ENCODE measurements around the gene SAP30BP. TPM values are rescaled to one million over a fixed set of nuclear protein-coding genes. Genes with fewer than 3 reads are reported as not detected.
A peak's percentile ranks its signal among the peaks of the same experiment; 100 is the strongest.

The SAP30BP gene
- total RNA-seq, 1 experiment from 2014 or later: 96.4 TPM

- no peak overlapping the region for H3K27ac Mint-ChIP-seq (ENCODE audit: unreplicated experiment)
- H3K9me3 Mint-ChIP-seq (ENCODE audit: low read depth, unreplicated experiment): no peaks in the 10 kb centered on the region
- CTCF ChIA-PET: interaction anchor here (0.9 kb wide), 1 partner anchor 8 kb away, joined by 3 read pairs; no protein-coding TSS in a partner anchor
- no peak overlapping the region for H3K4me3 Mint-ChIP-seq (ENCODE audit: low read depth, unreplicated experiment)
- BruUV-seq (replicated peaks): no TSS peak
- intact Hi-C loops (cut with micrococcal nuclease; ENCODE audit: unreplicated experiment): no loop called here
- DNase-seq: peak; percentile 37
- TF ChIP-seq, protein P1, sequence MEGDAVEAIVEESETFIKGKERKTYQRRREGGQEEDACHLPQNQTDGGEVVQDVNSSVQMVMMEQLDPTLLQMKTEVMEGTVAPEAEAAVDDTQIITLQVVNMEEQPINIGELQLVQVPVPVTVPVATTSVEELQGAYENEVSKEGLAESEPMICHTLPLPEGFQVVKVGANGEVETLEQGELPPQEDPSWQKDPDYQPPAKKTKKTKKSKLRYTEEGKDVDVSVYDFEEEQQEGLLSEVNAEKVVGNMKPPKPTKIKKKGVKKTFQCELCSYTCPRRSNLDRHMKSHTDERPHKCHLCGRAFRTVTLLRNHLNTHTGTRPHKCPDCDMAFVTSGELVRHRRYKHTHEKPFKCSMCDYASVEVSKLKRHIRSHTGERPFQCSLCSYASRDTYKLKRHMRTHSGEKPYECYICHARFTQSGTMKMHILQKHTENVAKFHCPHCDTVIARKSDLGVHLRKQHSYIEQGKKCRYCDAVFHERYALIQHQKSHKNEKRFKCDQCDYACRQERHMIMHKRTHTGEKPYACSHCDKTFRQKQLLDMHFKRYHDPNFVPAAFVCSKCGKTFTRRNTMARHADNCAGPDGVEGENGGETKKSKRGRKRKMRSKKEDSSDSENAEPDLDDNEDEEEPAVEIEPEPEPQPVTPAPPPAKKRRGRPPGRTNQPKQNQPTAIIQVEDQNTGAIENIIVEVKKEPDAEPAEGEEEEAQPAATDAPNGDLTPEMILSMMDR (IDR thresholded peaks at IDR 0.05; ENCODE audit: unreplicated experiment): no peak
- H3K4me1 Mint-ChIP-seq (ENCODE audit: low read depth, unreplicated experiment): peaks cover 59% of the 10 kb centered on the region
- H3K36me3 Mint-ChIP-seq (ENCODE audit: insufficient read depth, unreplicated experiment): peaks cover 68% of the 10 kb centered on the region
- H3K27me3 Mint-ChIP-seq (ENCODE audit: unreplicated experiment): no peaks in the 10 kb centered on the region
These were observed 31.5 kb downstream of the SAP30BP start for GRCh38 chr17:75698659-75699058.

DNA sequence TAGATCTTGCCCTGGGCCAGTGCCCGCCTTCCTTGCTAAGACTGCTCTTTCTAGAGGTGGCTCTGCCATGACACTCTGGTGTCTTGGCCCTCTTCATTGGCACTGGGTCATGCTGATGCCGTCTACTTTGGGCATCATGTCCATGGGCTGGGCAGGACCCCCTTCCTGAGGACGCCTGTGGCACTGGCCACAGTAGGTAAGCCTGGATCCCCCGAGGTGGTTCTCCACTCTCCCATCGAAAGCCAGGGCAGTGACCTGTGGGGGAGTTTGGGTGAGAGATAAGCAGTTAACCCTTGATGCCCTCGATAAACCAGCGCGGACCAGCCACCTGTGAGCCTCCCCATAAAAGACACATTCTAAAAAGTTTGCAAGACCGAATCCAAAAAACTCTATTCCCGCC lies 34.1 kb downstream of the SAP30BP start:
- CTCF ChIA-PET: no interaction called here
- Mint-ChIP-seq H3K36me3 (ENCODE audit: insufficient read depth, unreplicated experiment) (peaks cover 69% of the 10 kb centered on the region), H3K27ac (ENCODE audit: unreplicated experiment) (peak overlapping the region; percentile 77)

GRCh38 chr17:75703191-75703590 lies 36.1 kb downstream of the SAP30BP start:
- DNase-seq: no peak
- no peaks in the 10 kb centered on the region for H3K9me3 Mint-ChIP-seq (ENCODE audit: low read depth, unreplicated experiment)
- H3K4me1 Mint-ChIP-seq (ENCODE audit: low read depth, unreplicated experiment): peaks cover 52% of the 10 kb centered on the region
- no peaks in the 10 kb centered on the region for H3K27me3 Mint-ChIP-seq (ENCODE audit: unreplicated experiment)
- CTCF ChIA-PET: no interaction called here
- no peak overlapping the region for H3K27ac Mint-ChIP-seq (ENCODE audit: unreplicated experiment)
- peaks cover 66% of the 10 kb centered on the region for H3K36me3 Mint-ChIP-seq (ENCODE audit: insufficient read depth, unreplicated experiment)
- no peak overlapping the region for H3K4me3 Mint-ChIP-seq (ENCODE audit: low read depth, unreplicated experiment)
- TF ChIP-seq, protein P1 (IDR thresholded peaks at IDR 0.05; ENCODE audit: unreplicated experiment): no peak
- intact Hi-C loops (cut with micrococcal nuclease; ENCODE audit: unreplicated experiment): no loop called here
- no TSS peak for BruUV-seq (replicated peaks)

More for the DNA sequence above, 34.1 kb downstream of the SAP30BP start:
- Mint-ChIP-seq H3K27me3 (ENCODE audit: unreplicated experiment) (no peaks in the 10 kb centered on the region), H3K4me1 (ENCODE audit: low read depth, unreplicated experiment) (peaks cover 53% of the 10 kb centered on the region), H3K4me3 (ENCODE audit: low read depth, unreplicated experiment) (peak overlapping the region; percentile 29), H3K9me3 (ENCODE audit: low read depth, unreplicated experiment) (no peaks in the 10 kb centered on the region)
- intact Hi-C loops (cut with micrococcal nuclease; ENCODE audit: unreplicated experiment): no loop called here
- DNase-seq: no peak
- TF ChIP-seq, protein P1 (IDR thresholded peaks at IDR 0.05; ENCODE audit: unreplicated experiment): no peak
- BruUV-seq (replicated peaks): no TSS peak

GRCh38 chr17:75703591-75703990 lies 36.5 kb downstream of the SAP30BP start:
- CTCF ChIA-PET: no interaction called here
- DNase-seq: no peak
- no peak overlapping the region for H3K27ac Mint-ChIP-seq (ENCODE audit: unreplicated experiment)
- intact Hi-C loops (cut with micrococcal nuclease; ENCODE audit: unreplicated experiment): no loop called here
- no peak overlapping the region for H3K4me3 Mint-ChIP-seq (ENCODE audit: low read depth, unreplicated experiment)
- no peaks in the 10 kb centered on the region for H3K9me3 Mint-ChIP-seq (ENCODE audit: low read depth, unreplicated experiment)
- peaks cover 66% of the 10 kb centered on the region for H3K36me3 Mint-ChIP-seq (ENCODE audit: insufficient read depth, unreplicated experiment)
- BruUV-seq (replicated peaks): no TSS peak
- H3K4me1 Mint-ChIP-seq (ENCODE audit: low read depth, unreplicated experiment): peaks cover 50% of the 10 kb centered on the region
- no peaks in the 10 kb centered on the region for H3K27me3 Mint-ChIP-seq (ENCODE audit: unreplicated experiment)
- TF ChIP-seq, protein P1 (IDR thresholded peaks at IDR 0.05; ENCODE audit: unreplicated experiment): no peak

Measured in Calu3 (cell line).